Astrocyte (in vitro differentiated cells and primary cell): ENCODE data around the gene CHST7.

ENCODE experiments used
- EZH2 ChIP-seq: IDR thresholded peaks from 2 replicates; pipeline ENCODE4 v1.6.1; 2012; ENCODE audit warnings: mild to moderate bottlenecking, low read length, inconsistent platforms; ENCODE audit not compliant: insufficient read depth
- TF ChIP-seq, protein P1 (sequence below): IDR thresholded peaks from 2 replicates; pipeline ENCODE4 v1.5.1; 2011; ENCODE audit warnings: low read depth, mild to moderate bottlenecking, inconsistent platforms, low read length, moderate library complexity; ENCODE audit not compliant: insufficient read depth

- TF ChIP-seq, protein P1, sequence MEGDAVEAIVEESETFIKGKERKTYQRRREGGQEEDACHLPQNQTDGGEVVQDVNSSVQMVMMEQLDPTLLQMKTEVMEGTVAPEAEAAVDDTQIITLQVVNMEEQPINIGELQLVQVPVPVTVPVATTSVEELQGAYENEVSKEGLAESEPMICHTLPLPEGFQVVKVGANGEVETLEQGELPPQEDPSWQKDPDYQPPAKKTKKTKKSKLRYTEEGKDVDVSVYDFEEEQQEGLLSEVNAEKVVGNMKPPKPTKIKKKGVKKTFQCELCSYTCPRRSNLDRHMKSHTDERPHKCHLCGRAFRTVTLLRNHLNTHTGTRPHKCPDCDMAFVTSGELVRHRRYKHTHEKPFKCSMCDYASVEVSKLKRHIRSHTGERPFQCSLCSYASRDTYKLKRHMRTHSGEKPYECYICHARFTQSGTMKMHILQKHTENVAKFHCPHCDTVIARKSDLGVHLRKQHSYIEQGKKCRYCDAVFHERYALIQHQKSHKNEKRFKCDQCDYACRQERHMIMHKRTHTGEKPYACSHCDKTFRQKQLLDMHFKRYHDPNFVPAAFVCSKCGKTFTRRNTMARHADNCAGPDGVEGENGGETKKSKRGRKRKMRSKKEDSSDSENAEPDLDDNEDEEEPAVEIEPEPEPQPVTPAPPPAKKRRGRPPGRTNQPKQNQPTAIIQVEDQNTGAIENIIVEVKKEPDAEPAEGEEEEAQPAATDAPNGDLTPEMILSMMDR: no peak
- no peak for TF ChIP-seq EZH2
Measured at GRCh38 chrX:46543441-46543840, 30.1 kb upstream of the CHST7 start.
